GM12878 (cell line): ENCODE data around the gene ZFP64. TPM values are rescaled to one million over a fixed set of nuclear protein-coding genes. Genes with fewer than 3 reads are reported as not detected.

ENCODE experiments used
- ATAC-seq: fragments of 200-7000 bp; cut with Tn5 transposase; 3 replicates; pipeline ENCODE4 v1.9.1; 2020; ENCODE audit warnings: mild to moderate bottlenecking, moderate library complexity
- BruUV-seq: library from RNA; stranded (reverse); fragments of 400-500 nt; replicated peaks from 2 replicates; lab custom pipeline; 2021; lab: Mats Ljungman, UMichigan
- CTCF ChIA-PET: fragments of 300-600 bp; sonication (Branson Sonifier 250); formaldehyde crosslinking; extraction: SDS; loops from one replicate; lab custom pipeline; 2021; ENCODE audit warnings: inconsistent platforms; lab: Yijun Ruan, JAX
- POLR2A ChIA-PET: fragments of 350-600 bp; formaldehyde crosslinking; extraction: SDS; loops from one replicate; lab custom pipeline; 2021; ENCODE audit warnings: inconsistent platforms; lab: Charles Lee
- RAD21 ChIA-PET: fragments of 300-600 bp; sonication (Branson Sonifier 250); formaldehyde crosslinking; loops from one replicate; lab custom pipeline; 2023; ENCODE audit warnings: antibody characterized with exemption; ENCODE audit not compliant: unreplicated experiment; lab: Charles Lee
- SMC1A ChIA-PET: fragments of 300-600 bp; sonication (Branson Sonifier 250); formaldehyde crosslinking; loops from one replicate; lab custom pipeline; 2023; ENCODE audit not compliant: unreplicated experiment, uncharacterized antibody; lab: Charles Lee
- DNase-seq: peaks from one replicate; pipeline ENCODE4 v3.0.0-alpha.2; 2011; ENCODE audit warnings: low read depth, low spot score
- FAIRE-seq: peaks from 3 replicates; lab custom pipeline; 2011; peaks lifted over from hg19 to GRCh38; lab: Jason Lieb, UNC
- H2AFZ ChIP-seq: 2 replicates; pipeline ENCODE4 v1.6.0; 2011; ENCODE audit warnings: low read depth, low read length, control low read depth; ENCODE audit not compliant: control insufficient read depth
- H3K27ac ChIP-seq: 2 replicates; pipeline ENCODE4 v1.5.1; 2011; ENCODE audit warnings: control low read depth; ENCODE audit not compliant: control insufficient read depth, insufficient read depth
- H3K27me3 ChIP-seq, 2 experiments: replicated peaks in 1 of 2; 2 replicates each; pipeline versions ENCODE4 v1.6.0 to v1.6.1; 2011; ENCODE audit warnings: low read length in 1 of 2; ENCODE audit not compliant: control insufficient read depth in 2 of 2, insufficient read depth in 2 of 2
- H3K36me3 ChIP-seq, 2 experiments: 2 replicates each; pipeline ENCODE4 v1.5.1; 2011; ENCODE audit warnings: low read length in 1 of 2; ENCODE audit not compliant: control insufficient read depth in 2 of 2, insufficient read depth in 2 of 2
- H3K4me1 ChIP-seq: 2 replicates; pipeline ENCODE4 v1.6.1; 2011; ENCODE audit warnings: mild to moderate bottlenecking, low read length, moderate library complexity, mixed read lengths; ENCODE audit not compliant: control insufficient read depth, insufficient read depth
- H3K4me2 ChIP-seq: 2 replicates; pipeline ENCODE4 v1.6.0; 2011; ENCODE audit warnings: control low read depth; ENCODE audit not compliant: control insufficient read depth, insufficient read depth
- H3K4me3 ChIP-seq: fragments of 200-600 bp; sonication (generic); 2 replicates; pipeline ENCODE4 v1.5.1; 2016
- H3K79me2 ChIP-seq: 2 replicates; pipeline ENCODE4 v1.6.0; 2011; ENCODE audit warnings: low read length; ENCODE audit not compliant: control insufficient read depth, insufficient read depth
- H3K9ac ChIP-seq: 2 replicates; pipeline ENCODE4 v1.8.0; 2011; ENCODE audit warnings: low read length, control low read depth, mixed read lengths; ENCODE audit not compliant: control insufficient read depth, insufficient read depth
- H3K9me3 ChIP-seq: replicated peaks from 3 replicates; pipeline ENCODE4 v1.5.1; 2011; ENCODE audit warnings: mild to moderate bottlenecking, low read length; ENCODE audit not compliant: control insufficient read depth, insufficient read depth
- H4K20me1 ChIP-seq: 2 replicates; pipeline ENCODE4 v1.6.0; 2011; ENCODE audit not compliant: control insufficient read depth, insufficient read depth
- BMI1 ChIP-seq: fragments of 450-650 bp; IDR thresholded peaks from 2 replicates; pipeline ENCODE4 v1.6.1; 2016; ENCODE audit warnings: mild to moderate bottlenecking, moderate library complexity, borderline replicate concordance
- CBX5 ChIP-seq: sonication (generic); IDR thresholded peaks from 2 replicates; pipeline ENCODE4 v1.6.1; 2016; ENCODE audit warnings: low read depth, moderate library complexity, mild to moderate bottlenecking, inconsistent platforms
- CHD2 ChIP-seq: IDR thresholded peaks from 2 replicates; pipeline ENCODE4 v1.6.1; 2011; ENCODE audit warnings: low read depth, low read length, improper control_type of control experiment, borderline replicate concordance
- FOXK2 ChIP-seq: fragments of 450-650 bp; IDR thresholded peaks from 2 replicates; pipeline ENCODE4 v1.6.1; 2017; ENCODE audit warnings: mild to moderate bottlenecking, moderate library complexity
- NRF1 ChIP-seq: conservative IDR thresholded peaks from 2 replicates; pipeline ENCODE4 v1.6.1; 2011; ENCODE audit warnings: mild to moderate bottlenecking, low read depth, low read length, improper control_type of control experiment
- POLR2AphosphoS5 ChIP-seq: IDR thresholded peaks from 2 replicates; pipeline ENCODE4 v1.6.1; 2011; ENCODE audit warnings: mild to moderate bottlenecking, low read length, inconsistent platforms
- RAD21 ChIP-seq: IDR thresholded peaks from 2 replicates; pipeline ENCODE4 v1.6.1; 2011; ENCODE audit warnings: mild to moderate bottlenecking, low read depth, low read length, moderate library complexity; ENCODE audit not compliant: insufficient read depth
- WGBS: methylation state at CpG from one replicate; pipeline ENCODE4 v1.1.6; 2016; ENCODE audit warnings: low lambda C conversion rate; ENCODE audit not compliant: insufficient replicate concordance, insufficient coverage; ENCODE audit errors: missing lambda C conversion rate; 5-methylcytosine and 5-hydroxymethylcytosine counted together
- in situ Hi-C: fragments of 300-500 bp; cut with MboI; formaldehyde crosslinking; loops from 9 replicates; pipeline ENCODE4 v1.14.3; 2018; ENCODE audit warnings: mixed read lengths
- intact Hi-C: fragments of 100-400 bp; cut with micrococcal nuclease; formaldehyde crosslinking; loops from one replicate; pipeline ENCODE4 v1.14.2; 2022; ENCODE audit not compliant: unreplicated experiment
- polyA plus RNA-seq, 11 experiments: library from polyadenylated mRNA; depleted of rRNA in 4 of 11; unstranded in 6 of 11; stranded (reverse) in 5 of 11; fragments of >200 nt; fragmentation: Nextera tagmentation in 4 of 11; fragmentation: Illumina TruSeq in 1 of 11; extraction: Ambion mirVana in 4 of 11; extraction: Trizol in 1 of 11; gene quantifications; 1 replicate in 1 of 11; 2 replicates in 10 of 11; pipeline versions ENCODE4 v1.2.1 to v1.2.3, GENCODE V29; 2011 to 2016; ENCODE audit warnings: inconsistent platforms in 2 of 11, missing spikeins in 2 of 11, low read depth in 1 of 11
- total RNA-seq, 4 experiments: library from RNA; depleted of rRNA in 3 of 4; stranded (reverse); fragments of >200 nt in 3 of 4; fragmentation: Illumina TruSeq in 1 of 4; extraction: Trizol in 1 of 4; gene quantifications; 2 replicates each; pipeline versions ENCODE4 v1.2.1 to v1.2.3, GENCODE V29; 2013 to 2021
- TF ChIP-seq, protein P1 (sequence below): IDR thresholded peaks from 2 replicates; pipeline ENCODE4 v1.6.1; 2012; ENCODE audit warnings: low read depth, low read length, improper control_type of control experiment

The ZFP64 gene
- total and polyA plus RNA-seq, 10 of the 15 experiments (the other 5 are each of a cell fraction or from before 2014, with no cell fraction given), result 2.3 to 21.8 (median 11.8) TPM

DNA sequence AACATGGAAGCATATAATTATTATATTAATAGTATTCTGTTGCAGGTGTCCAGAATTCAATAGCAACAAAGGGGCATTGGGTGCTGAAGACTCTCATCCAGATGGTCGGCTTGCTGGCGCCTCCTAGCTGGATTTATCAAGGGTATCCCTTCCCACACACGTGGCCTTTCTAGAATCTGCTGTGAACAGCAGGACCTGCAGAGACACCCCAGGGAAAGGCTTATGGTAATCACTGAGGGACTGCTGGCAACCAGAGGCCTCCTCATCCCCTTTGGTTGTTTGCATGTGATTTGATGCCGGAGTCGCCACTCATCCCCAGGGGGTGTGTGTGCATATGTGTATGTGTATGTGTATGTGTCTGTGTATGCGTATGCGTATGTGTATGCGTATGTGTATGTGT, 20.6 kb downstream of the ZFP64 start:
- intact Hi-C loops (no loop called here), in situ Hi-C loops (loop anchor here (25.0 kb wide), 1 partner anchor 759 kb away; no protein-coding TSS in a partner anchor)
- Histone ChIP-seq H3K79me2 (no peaks in the 10 kb centered on the region; the same call in 1 of the 2 replicates), H3K4me3 (no peak overlapping the region), H2AFZ (no peak overlapping the region), H3K36me3 (peaks cover 0 to under 1% of the 10 kb centered on the region in 2 experiments; a peak in 3 of 4 replicates), H3K9me3 (peaks cover 2% of the 10 kb centered on the region; the same call in 1 of the 3 replicates), H3K27me3 (no peaks in the 10 kb centered on the region)
- CTCF ChIA-PET, result no interaction called here
- FAIRE-seq, result no peak
- no peak for TF ChIP-seq RAD21
- TF ChIP-seq FOXK2, result no peak
- no peak for TF ChIP-seq NRF1
- TF ChIP-seq, protein P1, sequence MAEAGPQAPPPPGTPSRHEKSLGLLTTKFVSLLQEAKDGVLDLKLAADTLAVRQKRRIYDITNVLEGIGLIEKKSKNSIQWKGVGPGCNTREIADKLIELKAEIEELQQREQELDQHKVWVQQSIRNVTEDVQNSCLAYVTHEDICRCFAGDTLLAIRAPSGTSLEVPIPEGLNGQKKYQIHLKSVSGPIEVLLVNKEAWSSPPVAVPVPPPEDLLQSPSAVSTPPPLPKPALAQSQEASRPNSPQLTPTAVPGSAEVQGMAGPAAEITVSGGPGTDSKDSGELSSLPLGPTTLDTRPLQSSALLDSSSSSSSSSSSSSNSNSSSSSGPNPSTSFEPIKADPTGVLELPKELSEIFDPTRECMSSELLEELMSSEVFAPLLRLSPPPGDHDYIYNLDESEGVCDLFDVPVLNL, result no peak
- no peak for TF ChIP-seq CBX5
- no peak for TF ChIP-seq BMI1
- TF ChIP-seq POLR2AphosphoS5, result no peak
- no peak for TF ChIP-seq CHD2
- TF ChIP-seq, all 136 proteins: peak for 0
- DNase-seq (no peak), ATAC-seq (no peak)
- Histone ChIP-seq H3K4me2 (no peak overlapping the region), H3K9ac (no peak overlapping the region), H4K20me1 (no peaks in the 10 kb centered on the region), H3K4me1 (peaks cover 28% of the 10 kb centered on the region), H3K27ac (no peak overlapping the region)
- ChIA-PET SMC1A (no interaction called here), RAD21 (no interaction called here), POLR2A (no interaction called here)
- 98% methylated on average over 8 of the region's 8 CpGs for WGBS
- no TSS peak for BruUV-seq
